ENCODE results near the gene TTC21B. TPM values are rescaled to one million over a fixed set of nuclear protein-coding genes. Genes with fewer than 3 reads are reported as not detected.

The TTC21B gene
- total and polyA plus RNA-seq, 10 of the 15 experiments (the other 5 are each of a cell fraction or from before 2014, with no cell fraction given): 2.7 to 22.4 (median 11.3) TPM

GRCh38 chr2:165876269-165876668 lies 77.3 kb downstream of the TTC21B start (continued):
- TF ChIP-seq NR2C2 (IDR thresholded peaks at IDR 0.05; ENCODE audit: borderline replicate concordance, control insufficient read depth, insufficient read length, low read depth): no peak
- TF ChIP-seq MYC (IDR thresholded peaks at IDR 0.05; ENCODE audit: insufficient read depth, insufficient read length, insufficient replicate concordance, low read length, severe bottlenecking): no peak
- TF ChIP-seq TARDBP (IDR thresholded peaks at IDR 0.05; ENCODE audit: borderline replicate concordance): no peak
- TF ChIP-seq CHD1 (IDR thresholded peaks at IDR 0.05; ENCODE audit: low read depth, low read length): no peak

GRCh38 chr2:165874445-165875039 lies 79.0 kb downstream of the TTC21B start:
- ATAC-seq (peak; percentile 86), FAIRE-seq (peak; percentile 56), DNase-seq (ENCODE audit: low read depth, low spot score) (peak; percentile 36)
- in situ Hi-C loops (cut with MboI) (loop anchor here (5.0 kb wide), 1 partner anchor 472 kb away; no protein-coding TSS in a partner anchor), intact Hi-C loops (cut with micrococcal nuclease; ENCODE audit: unreplicated experiment) (loop anchor here (1.0 to 10.0 kb wide), 7 partner anchors 78 to 636 kb away; partner anchors contain the start of genes GALNT3, SCN2A and TTC21B)
- ChIA-PET SMC1A (ENCODE audit: uncharacterized antibody, unreplicated experiment) (interaction anchor here (0.6 to 4.0 kb wide), 57 partner anchors 8 to 860 kb away, joined by 3 to 68 read pairs (median 4); partner anchors contain the start of genes SCN2A and TTC21B), CTCF (interaction anchor here (0.6 to 3.6 kb wide), 79 partner anchors 9 to 882 kb away, joined by 3 to 71 read pairs (median 4); partner anchors contain the start of genes SCN1A, SCN2A, SCN3A and TTC21B), POLR2A (interaction anchor here (0.7 to 0.9 kb wide), 2 partner anchors 82 to 425 kb away, joined by 3 read pairs; no protein-coding TSS in a partner anchor), RAD21 (ENCODE audit: unreplicated experiment) (interaction anchor here (0.7 to 3.6 kb wide), 46 partner anchors 15 to 882 kb away, joined by 3 to 49 read pairs (median 4); partner anchors contain the start of genes GALNT3, SCN2A and TTC21B)
- BruUV-seq (replicated peaks): no TSS peak
- Histone ChIP-seq H3K9ac (ENCODE audit: control insufficient read depth, insufficient read depth, low read length) (no peak overlapping the region), H3K4me3 (no peak overlapping the region), H3K9me3 (replicated peaks; ENCODE audit: control insufficient read depth, insufficient read depth, low read length) (no peaks in the 10 kb centered on the region), H3K27ac (ENCODE audit: control insufficient read depth, insufficient read depth) (peak overlapping the region; percentile 12; the same call in 1 of the 2 replicates), H3K79me2 (ENCODE audit: control insufficient read depth, insufficient read depth, low read length) (no peaks in the 10 kb centered on the region), H3K4me1 (ENCODE audit: control insufficient read depth, insufficient read depth, low read length) (peaks cover 7% of the 10 kb centered on the region; the same call in 1 of the 2 replicates), H2AFZ (ENCODE audit: control insufficient read depth, low read depth, low read length) (no peak overlapping the region; the same call in 1 of the 2 replicates), H3K36me3 (ENCODE audit: control insufficient read depth in 2 of 2, insufficient read depth in 2 of 2, low read length in 1 of 2) (no peaks in the 10 kb centered on the region), H3K4me2 (ENCODE audit: control insufficient read depth, insufficient read depth) (no peak overlapping the region), H3K27me3 (replicated peaks in 1 of 2; ENCODE audit: control insufficient read depth in 2 of 2, insufficient read depth in 2 of 2, low read length in 1 of 2) (no peaks in the 10 kb centered on the region), H4K20me1 (ENCODE audit: control insufficient read depth, insufficient read depth) (no peaks in the 10 kb centered on the region)
- WGBS (ENCODE audit: insufficient coverage, insufficient replicate concordance, low lambda C conversion rate, missing lambda C conversion rate): 32% methylated on average over 3 of the region's 3 CpGs
- TF ChIP-seq GABPA (IDR thresholded peaks at IDR 0.05; ENCODE audit: low read depth) (0 out of 2 replicates have a peak, but pooled peaks have one; percentile 59), ASH2L (IDR thresholded peaks at IDR 0.05; ENCODE audit: borderline replicate concordance, low read depth) (no peak), FOS (IDR thresholded peaks at IDR 0.05; ENCODE audit: borderline replicate concordance, extremely low read depth, insufficient read length) (no peak), SKIL (IDR thresholded peaks at IDR 0.05; ENCODE audit: low read depth, poor library complexity, severe bottlenecking) (peak; percentile 26), ZNF24 (IDR thresholded peaks at IDR 0.05) (peak; percentile 70; the same call in 1 of the 2 replicates), IRF3 (IDR thresholded peaks at IDR 0.05) (no peak), RAD21 (IDR thresholded peaks at IDR 0.05; ENCODE audit: insufficient read depth, low read depth, low read length) (peak; percentile 91), CTCF (IDR thresholded peaks at IDR 0.05 in 2 of 3, conservative IDR thresholded peaks at IDR 0.05 in 1 of 3; ENCODE audit: control insufficient read depth in 2 of 3, extremely low read depth in 1 of 3, insufficient read depth in 1 of 3, low read depth in 3 of 3, low read length in 3 of 3) (peak; percentile 60 to 81 (median 66)), ETV6 (conservative IDR thresholded peaks at IDR 0.05 in 1 of 2, IDR thresholded peaks at IDR 0.05 in 1 of 2; ENCODE audit: borderline replicate concordance in 1 of 2, low read depth in 1 of 2) (peak in 1 of 2 experiments; percentile 51; a peak in 1 of 4 replicates), BCL11A (IDR thresholded peaks at IDR 0.05; ENCODE audit: low read depth, low read length) (no peak), PAX8 (IDR thresholded peaks at IDR 0.05) (no peak)

All from GM12878 (cell line).